SK-N-SH (cell line): Measurements from ENCODE around the gene PLTP. TPM values are rescaled to one million over a fixed set of nuclear protein-coding genes. Genes with fewer than 3 reads are reported as not detected.

Experiments used
- CTCF ChIA-PET: fragments of 300-600, 350-600 bp; formaldehyde crosslinking; extraction: SDS; loops from one replicate; lab custom pipeline; 2021; lab: Yijun Ruan, JAX
- POLR2A ChIA-PET: fragments of 350-600 bp; sonication (Branson Sonifier 250); formaldehyde crosslinking; extraction: SDS; loops from one replicate; lab custom pipeline; 2020; ENCODE audit warnings: antibody characterized with exemption, inconsistent platforms; lab: Yijun Ruan, JAX
- DNase-seq: peaks from one replicate; pipeline ENCODE4 v3.0.0; 2012
- H2AFZ ChIP-seq: fragments of 200-600 bp; sonication (generic); 2 replicates; pipeline ENCODE4 v1.8.1; 2016; ENCODE audit warnings: antibody characterized with exemption, mild to moderate bottlenecking, low read depth
- H3F3A ChIP-seq: fragments of 200-600 bp; sonication (generic); replicated peaks from 2 replicates; pipeline ENCODE3; 2016; ENCODE audit warnings: antibody characterized with exemption, mild to moderate bottlenecking; ENCODE audit not compliant: insufficient read depth
- H3K27ac ChIP-seq, 2 experiments: fragments of 200-500 bp in 1 of 2; fragments of 200-600 bp in 1 of 2; sonication (Bioruptor generic) in 1 of 2; sonication (generic), shearing (Covaris generic) in 1 of 2; 2 replicates each; pipeline versions ENCODE4 v1.5.1 to v1.6.1; 2014 to 2016; ENCODE audit warnings: low read depth in 2 of 2, inconsistent platforms in 1 of 2, low read length in 1 of 2, mild to moderate bottlenecking in 1 of 2, mixed read lengths in 1 of 2
- H3K27me3 ChIP-seq: fragments of 200-600 bp; sonication (generic), shearing (Covaris generic); 2 replicates; pipeline ENCODE4 v1.6.1; 2016; ENCODE audit warnings: mixed run types; ENCODE audit not compliant: insufficient read depth
- H3K36me3 ChIP-seq, 2 experiments: fragments of 200-500 bp in 1 of 2; fragments of 200-600 bp in 1 of 2; sonication (Bioruptor generic) in 1 of 2; sonication (generic) in 1 of 2; replicated peaks in 1 of 2; 2 replicates each; pipeline versions ENCODE3 to v1.5.1; 2014 to 2016; ENCODE audit warnings: low read length in 1 of 2, mild to moderate bottlenecking in 1 of 2; ENCODE audit not compliant: insufficient read depth in 2 of 2, control insufficient read depth in 1 of 2
- H3K4me1 ChIP-seq, 2 experiments: fragments of 200-500 bp in 1 of 2; fragments of 200-600 bp in 1 of 2; sonication (Bioruptor generic) in 1 of 2; sonication (generic), shearing (Covaris generic) in 1 of 2; 2 replicates each; pipeline versions ENCODE4 v1.5.1 to v1.6.1; 2014 to 2016; ENCODE audit warnings: low read depth in 1 of 2, low read length in 1 of 2, mixed run types in 1 of 2; ENCODE audit not compliant: insufficient read depth in 2 of 2, control insufficient read depth in 1 of 2
- H3K4me2 ChIP-seq: fragments of 200-600 bp; sonication (generic), shearing (Covaris generic); 2 replicates; pipeline ENCODE4 v1.6.1; 2017; ENCODE audit warnings: mixed run types
- H3K4me3 ChIP-seq, 2 experiments: fragments of 200-500 bp in 1 of 2; fragments of 200-600 bp in 1 of 2; sonication (Bioruptor generic) in 1 of 2; sonication (generic), shearing (Covaris generic) in 1 of 2; 2 replicates each; pipeline versions ENCODE4 v1.5.1 to v1.8.1; 2014 to 2016; ENCODE audit warnings: low read depth in 2 of 2, inconsistent platforms in 1 of 2, low read length in 1 of 2, mild to moderate bottlenecking in 1 of 2, mixed read lengths in 1 of 2, moderate library complexity in 1 of 2
- H3K79me2 ChIP-seq: fragments of 200-600 bp; sonication (generic); 2 replicates; pipeline ENCODE4 v1.8.1; 2017; ENCODE audit warnings: mild to moderate bottlenecking; ENCODE audit not compliant: insufficient read depth
- H3K9ac ChIP-seq: fragments of 200-600 bp; sonication (generic); 2 replicates; pipeline ENCODE4 v1.6.1; 2017; ENCODE audit warnings: mixed run types
- H3K9me2 ChIP-seq: fragments of 200-600 bp; sonication (generic); 2 replicates; pipeline ENCODE4 v1.6.1; 2017; ENCODE audit warnings: mixed run types
- H3K9me3 ChIP-seq: fragments of 200-600 bp; sonication (generic); 2 replicates; pipeline ENCODE4 v1.6.1; 2017; ENCODE audit warnings: mixed run types, mild to moderate bottlenecking, moderate library complexity
- H4K20me1 ChIP-seq: fragments of 200-600 bp; sonication (generic); 2 replicates; pipeline ENCODE4 v1.6.1; 2017; ENCODE audit warnings: mild to moderate bottlenecking, mixed run types; ENCODE audit not compliant: insufficient read depth
- CHD2 ChIP-seq: fragments of 150-350 bp; IDR thresholded peaks from 2 replicates; pipeline ENCODE4 v1.6.1; 2018; ENCODE audit warnings: low read length; ENCODE audit not compliant: partially characterized antibody
- CTCF ChIP-seq: fragments of 200-600 bp; sonication (generic); IDR thresholded peaks from 2 replicates; pipeline ENCODE4 v1.6.1; 2017; ENCODE audit warnings: antibody characterized with exemption, mild to moderate bottlenecking, moderate library complexity
- FOSL2 ChIP-seq: IDR thresholded peaks from 2 replicates; pipeline ENCODE4 v1.4.0; 2012; ENCODE audit warnings: low read depth, mild to moderate bottlenecking, moderate library complexity, borderline replicate concordance
- FOXM1 ChIP-seq: IDR thresholded peaks from 2 replicates; pipeline ENCODE4 v1.4.0; 2012; ENCODE audit warnings: low read depth, mild to moderate bottlenecking
- JUND ChIP-seq: IDR thresholded peaks from 2 replicates; pipeline ENCODE4 v1.4.0; 2012
- MEF2A ChIP-seq: IDR thresholded peaks from 2 replicates; pipeline ENCODE4 v1.4.0; 2012; ENCODE audit warnings: low read depth, borderline replicate concordance
- NRF1 ChIP-seq: IDR thresholded peaks from 2 replicates; pipeline ENCODE4 v1.6.1; 2012; ENCODE audit warnings: low read depth, mild to moderate bottlenecking, low read length
- POLR2AphosphoS5 ChIP-seq: IDR thresholded peaks from 2 replicates; pipeline ENCODE4 v1.6.1; 2012; ENCODE audit warnings: low read depth, low read length
- RCOR1 ChIP-seq: fragments of 150-350 bp; IDR thresholded peaks from 2 replicates; pipeline ENCODE4 v1.6.1; 2017; ENCODE audit warnings: antibody characterized with exemption, low read length
- RXRA ChIP-seq: IDR thresholded peaks from 2 replicates; pipeline ENCODE4 v1.4.0; 2012; ENCODE audit warnings: low read depth, mild to moderate bottlenecking, borderline replicate concordance
- SIN3A ChIP-seq: IDR thresholded peaks from 2 replicates; pipeline ENCODE4 v1.6.1; 2012; ENCODE audit warnings: low read depth, mild to moderate bottlenecking, low read length, moderate library complexity, borderline replicate concordance
- SMC3 ChIP-seq: IDR thresholded peaks from 2 replicates; pipeline ENCODE4 v1.6.1; 2012; ENCODE audit warnings: low read depth, low read length, improper control_type of control experiment
- TAF1 ChIP-seq: IDR thresholded peaks from 2 replicates; pipeline ENCODE4 v1.6.1; 2012; ENCODE audit warnings: low read depth, mild to moderate bottlenecking, low read length, moderate library complexity, borderline replicate concordance
- TCF12 ChIP-seq: IDR thresholded peaks from 2 replicates; pipeline ENCODE4 v1.4.0; 2012
- ZBTB33 ChIP-seq: IDR thresholded peaks from 2 replicates; pipeline ENCODE4 v1.4.0; 2012; ENCODE audit warnings: low read depth, borderline replicate concordance
- WGBS: methylation state at CpG from one replicate; pipeline ENCODE4 v1.1.6; 2017; ENCODE audit warnings: low lambda C conversion rate; 5-methylcytosine and 5-hydroxymethylcytosine counted together
- polyA plus RNA-seq, 3 experiments: library from polyadenylated mRNA; depleted of rRNA; stranded (reverse); fragments of >200 nt; gene quantifications; 2 replicates each; pipeline ENCODE4 v1.2.3, GENCODE V29; 2012
- TF ChIP-seq, protein P1 (sequence below): fragments of 150-350 bp; IDR thresholded peaks from 2 replicates; pipeline ENCODE4 v1.6.1; 2017; ENCODE audit warnings: antibody characterized with exemption, low read length, low read depth, borderline replicate concordance
- TF ChIP-seq, protein P2 (sequence below): IDR thresholded peaks from 2 replicates; pipeline ENCODE4 v1.4.0; 2012; ENCODE audit warnings: low read depth
- TF ChIP-seq, protein P3 (sequence below): IDR thresholded peaks from 2 replicates; pipeline ENCODE4 v1.4.0; 2012; ENCODE audit warnings: low read depth, borderline replicate concordance

Gene PLTP
- polyA plus RNA-seq, 1 of the 3 experiments (the other 2 are of a cell fraction) = 154 TPM

- peaks cover 5% of the 10 kb centered on the region for H3F3A ChIP-seq
- H3K9ac ChIP-seq = no peak overlapping the region
- H3K79me2 ChIP-seq = no peaks in the 10 kb centered on the region
- CTCF ChIA-PET = interaction anchor here (0.6 to 2.6 kb wide), 7 partner anchors 9 to 50 kb away, joined by 3 to 10 read pairs (median 3); partner anchors contain the start of genes CTSA and NEURL2
- no peak for DNase-seq
- H3K27me3 ChIP-seq = no peaks in the 10 kb centered on the region
- WGBS = 86% methylated on average over 12 of the region's 12 CpGs
- no peak overlapping the region for H2AFZ ChIP-seq
- no peaks in the 10 kb centered on the region for H3K9me3 ChIP-seq
- peaks cover 0 to 12% of the 10 kb centered on the region in 2 experiments; a peak in 1 of 4 replicates for H3K4me1 ChIP-seq
- H3K4me3 ChIP-seq = no peak overlapping the region
- no peaks in the 10 kb centered on the region for H3K9me2 ChIP-seq
- peak overlapping the region; percentile 58 for H3K4me2 ChIP-seq
- TF ChIP-seq FOSL2 (no peak), CHD2 (no peak), TAF1 (no peak), JUND (no peak), RXRA (no peak), SIN3A (no peak), MEF2A (no peak), RCOR1 (no peak), ZBTB33 (no peak), CTCF (no peak), FOXM1 (no peak), NRF1 (no peak), SMC3 (no peak), POLR2AphosphoS5 (no peak), TCF12 (no peak)
- TF ChIP-seq, protein P1, sequence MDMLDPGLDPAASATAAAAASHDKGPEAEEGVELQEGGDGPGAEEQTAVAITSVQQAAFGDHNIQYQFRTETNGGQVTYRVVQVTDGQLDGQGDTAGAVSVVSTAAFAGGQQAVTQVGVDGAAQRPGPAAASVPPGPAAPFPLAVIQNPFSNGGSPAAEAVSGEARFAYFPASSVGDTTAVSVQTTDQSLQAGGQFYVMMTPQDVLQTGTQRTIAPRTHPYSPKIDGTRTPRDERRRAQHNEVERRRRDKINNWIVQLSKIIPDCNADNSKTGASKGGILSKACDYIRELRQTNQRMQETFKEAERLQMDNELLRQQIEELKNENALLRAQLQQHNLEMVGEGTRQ = no peak
- TF ChIP-seq, protein P2, sequence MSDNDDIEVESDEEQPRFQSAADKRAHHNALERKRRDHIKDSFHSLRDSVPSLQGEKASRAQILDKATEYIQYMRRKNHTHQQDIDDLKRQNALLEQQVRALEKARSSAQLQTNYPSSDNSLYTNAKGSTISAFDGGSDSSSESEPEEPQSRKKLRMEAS = no peak
- TF ChIP-seq, protein P3, sequence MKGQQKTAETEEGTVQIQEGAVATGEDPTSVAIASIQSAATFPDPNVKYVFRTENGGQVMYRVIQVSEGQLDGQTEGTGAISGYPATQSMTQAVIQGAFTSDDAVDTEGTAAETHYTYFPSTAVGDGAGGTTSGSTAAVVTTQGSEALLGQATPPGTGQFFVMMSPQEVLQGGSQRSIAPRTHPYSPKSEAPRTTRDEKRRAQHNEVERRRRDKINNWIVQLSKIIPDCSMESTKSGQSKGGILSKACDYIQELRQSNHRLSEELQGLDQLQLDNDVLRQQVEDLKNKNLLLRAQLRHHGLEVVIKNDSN = no peak
- no peaks in the 10 kb centered on the region for H3K36me3 ChIP-seq
- no peaks in the 10 kb centered on the region for H4K20me1 ChIP-seq
- peak overlapping the region; percentile 40 to 71; a peak in 2 of 4 replicates for H3K27ac ChIP-seq
- POLR2A ChIA-PET = interaction anchor here (0.9 to 3.3 kb wide), 4 partner anchors 8 to 15 kb away, joined by 3 to 34 read pairs (median 12); partner anchors contain the start of gene PCIF1
Measured at GRCh38 chr20:45918779-45919537, 7.0 kb upstream of the PLTP start.
